Smooth muscle cell (in vitro differentiated cells): ENCODE results near the gene FMNL2. TPM values are rescaled to one million over a fixed set of nuclear protein-coding genes. Genes with fewer than 3 reads are reported as not detected.

ENCODE experiments used
- DNase-seq: peaks from one replicate; lab custom pipeline; 2025; ENCODE audit not compliant: unreplicated experiment; lab: John Stamatoyannopoulos, UW
- H2AFZ ChIP-seq: fragments of 200-600 bp; sonication (generic); 2 replicates; pipeline ENCODE4 v1.6.0; 2016; ENCODE audit warnings: antibody characterized with exemption, low read depth, mild to moderate bottlenecking
- H3F3A ChIP-seq: fragments of 200-600 bp; sonication (generic); 2 replicates; pipeline ENCODE4 v1.6.0; 2017; ENCODE audit warnings: antibody characterized with exemption, low read depth
- H3K27ac ChIP-seq: fragments of 200-600 bp; sonication (generic); 2 replicates; pipeline ENCODE4 v1.5.1; 2016; ENCODE audit warnings: low read depth, mild to moderate bottlenecking
- H3K27me3 ChIP-seq: fragments of 200-600 bp; sonication (generic); 2 replicates; pipeline ENCODE4 v1.6.1; 2016; ENCODE audit warnings: low read depth, mild to moderate bottlenecking
- H3K36me3 ChIP-seq: fragments of 200-600 bp; sonication (generic); 2 replicates; pipeline ENCODE4 v1.5.1; 2016; ENCODE audit warnings: low read depth
- H3K4me1 ChIP-seq: fragments of 200-600 bp; sonication (generic); 2 replicates; pipeline ENCODE4 v1.5.1; 2016; ENCODE audit warnings: low read depth
- H3K4me2 ChIP-seq: fragments of 200-600 bp; sonication (generic); 2 replicates; pipeline ENCODE4 v1.6.0; 2016; ENCODE audit warnings: mild to moderate bottlenecking
- H3K4me3 ChIP-seq: fragments of 200-600 bp; sonication (generic); 2 replicates; pipeline ENCODE4 v1.5.1; 2016; ENCODE audit warnings: mild to moderate bottlenecking
- H3K79me2 ChIP-seq: fragments of 200-600 bp; sonication (generic); 2 replicates; pipeline ENCODE4 v1.6.0; 2016; ENCODE audit warnings: low read depth, mild to moderate bottlenecking
- H3K9ac ChIP-seq: fragments of 200-600 bp; sonication (generic); 2 replicates; pipeline ENCODE4 v1.6.0; 2016; ENCODE audit warnings: low read depth
- H3K9me3 ChIP-seq: fragments of 200-600 bp; sonication (generic); replicated peaks from 2 replicates; pipeline ENCODE4 v1.5.1; 2016; ENCODE audit warnings: low read depth
- H4K20me1 ChIP-seq: fragments of 200-600 bp; sonication (generic); 2 replicates; pipeline ENCODE4 v1.6.0; 2016; ENCODE audit warnings: low read depth
- CTCF ChIP-seq: fragments of 200-600 bp; sonication (generic); IDR thresholded peaks from 2 replicates; pipeline ENCODE4 v1.5.1; 2017; ENCODE audit warnings: borderline replicate concordance, mild to moderate bottlenecking, antibody characterized with exemption; ENCODE audit not compliant: insufficient read depth, poor library complexity, severe bottlenecking
- WGBS: methylation state at CpG from one replicate; pipeline ENCODE4 v1.1.7; 2016; ENCODE audit warnings: low lambda C conversion rate; 5-methylcytosine and 5-hydroxymethylcytosine counted together
- polyA plus RNA-seq: library from polyadenylated mRNA; unstranded; fragments of >200 nt; fragmentation: Nextera tagmentation; extraction: Ambion mirVana; gene quantifications from 2 replicates; pipeline ENCODE4 v1.2.1, GENCODE V29; 2016
- total RNA-seq: library from RNA; depleted of rRNA; stranded (reverse); fragments of >200 nt; gene quantifications from 2 replicates; pipeline ENCODE4 v1.2.3, GENCODE V29; 2014

Gene FMNL2
- total and polyA plus RNA-seq, 2 experiments from 2014 or later = 7.4 to 37.3 TPM

- Histone ChIP-seq H2AFZ (no peak overlapping the region), H4K20me1 (peaks cover 79% of the 10 kb centered on the region), H3K4me2 (no peak overlapping the region), H3K4me1 (peaks cover 3% of the 10 kb centered on the region), H3K9me3 (no peaks in the 10 kb centered on the region), H3K36me3 (no peaks in the 10 kb centered on the region), H3K27ac (no peak overlapping the region), H3K79me2 (peaks cover 90% of the 10 kb centered on the region), H3K4me3 (no peak overlapping the region), H3F3A (no peaks in the 10 kb centered on the region), H3K9ac (no peak overlapping the region), H3K27me3 (no peaks in the 10 kb centered on the region)
- DNase-seq = no peak
- no peak for TF ChIP-seq CTCF
- WGBS = 92% methylated on average over 2 of the region's 2 CpGs
Measured at GRCh38 chr2:152339556-152340286, 4.7 kb downstream of the FMNL2 start.

- no peak overlapping the region for H3K4me2 ChIP-seq
- no peak for DNase-seq
- H3K4me3 ChIP-seq = no peak overlapping the region
- H3F3A ChIP-seq = no peaks in the 10 kb centered on the region
- H3K27ac ChIP-seq = no peak overlapping the region
- no peaks in the 10 kb centered on the region for H3K27me3 ChIP-seq
- 88% methylated on average over 4 of the region's 4 CpGs for WGBS
- peaks cover 99% of the 10 kb centered on the region for H4K20me1 ChIP-seq
- H3K9me3 ChIP-seq = no peaks in the 10 kb centered on the region
- H3K79me2 ChIP-seq = peaks cover 91% of the 10 kb centered on the region
- no peak for TF ChIP-seq CTCF
- no peak overlapping the region for H2AFZ ChIP-seq
- H3K4me1 ChIP-seq = peaks cover 6% of the 10 kb centered on the region
- H3K9ac ChIP-seq = no peak overlapping the region
- H3K36me3 ChIP-seq = no peaks in the 10 kb centered on the region
Measured at GRCh38 chr2:152342259-152343046, 7.5 kb downstream of the FMNL2 start.

DNA sequence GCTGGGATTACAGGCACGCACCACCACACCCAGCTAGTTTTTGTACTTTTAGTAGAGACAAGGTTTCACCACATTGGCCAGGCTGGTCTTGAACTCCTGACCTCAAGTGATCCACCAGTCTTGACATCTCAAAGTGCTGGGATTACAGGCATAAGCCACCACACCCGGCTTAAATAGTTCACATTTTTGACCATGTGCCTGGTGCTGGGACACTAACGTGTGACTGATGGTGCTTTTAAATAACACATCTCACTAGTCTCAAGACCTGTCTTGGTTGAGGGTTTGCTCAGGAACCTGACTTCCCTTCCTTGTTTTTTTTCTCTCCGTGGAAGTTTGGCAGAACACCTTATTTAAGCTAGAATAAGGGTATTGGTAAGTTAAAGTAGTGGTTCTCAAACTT lies 8.5 kb downstream of the FMNL2 start:
- Histone ChIP-seq H3K9ac (no peak overlapping the region), H3K36me3 (no peaks in the 10 kb centered on the region), H3K27me3 (no peaks in the 10 kb centered on the region), H3K4me3 (no peak overlapping the region), H3F3A (no peaks in the 10 kb centered on the region), H4K20me1 (peaks cover 99% of the 10 kb centered on the region), H3K27ac (no peak overlapping the region), H3K9me3 (no peaks in the 10 kb centered on the region), H3K4me1 (peaks cover 6% of the 10 kb centered on the region), H3K79me2 (peaks cover 90% of the 10 kb centered on the region), H3K4me2 (no peak overlapping the region), H2AFZ (no peak overlapping the region)
- 86% methylated on average over 4 of the region's 4 CpGs for WGBS
- TF ChIP-seq CTCF = no peak
- no peak for DNase-seq
